ENCODE data around the gene MXRA8. TPM values are rescaled to one million over a fixed set of nuclear protein-coding genes. Genes with fewer than 3 reads are reported as not detected.

MXRA8 gene
- total and polyA plus RNA-seq, 9 of the 15 experiments (the other 6 are each of a cell fraction or from before 2014, with no cell fraction given): 0.66 to 11.3 (median 6.3) TPM

- no peak for TF ChIP-seq SRSF3 (IDR thresholded peaks at IDR 0.05; ENCODE audit: insufficient read depth, low read length)
- peak; percentile 4; the same call in 1 of the 2 replicates for TF ChIP-seq POLR2G (IDR thresholded peaks at IDR 0.05; ENCODE audit: low read depth, low read length)
- H3K9me3 ChIP-seq (replicated peaks; ENCODE audit: control insufficient read depth, insufficient read depth, low read depth, low read length): peaks cover 6% of the 10 kb centered on the region
- ChIA-PET POLR2A (interaction anchor here (0.9 to 2.2 kb wide), 4 partner anchors 8 to 18 kb away, joined by 4 to 9 read pairs (median 6); no protein-coding TSS in a partner anchor), CTCF (ENCODE audit: low intra/inter-chr PET ratio) (no interaction called here)
- in situ Hi-C loops (cut with MboI): no loop called here
- H3K79me2 ChIP-seq (ENCODE audit: control insufficient read depth, insufficient read depth, low read length): peaks cover 37% of the 10 kb centered on the region
- no peak overlapping the region for H3K4me3 ChIP-seq
- BruUV-seq (replicated peaks): no TSS peak
- 0 out of 2 replicates have a peak, but pooled peaks cover 6% of the 10 kb centered on the region for H4K20me1 ChIP-seq (replicated peaks; ENCODE audit: control insufficient read depth, insufficient read depth, low read length)
- WGBS (ENCODE audit: insufficient coverage, low coverage, missing lambda C conversion rate): 90% methylated on average over 39 of the region's 40 CpGs
- DNase-seq (ENCODE audit: extremely low read depth in 1 of 4, low spot score in 3 of 4) (no peak), ATAC-seq (no peak), FAIRE-seq (no peak)
- no peak overlapping the region for H3K27ac ChIP-seq (ENCODE audit: extremely low read depth, low read depth, low read length)
- no peak overlapping the region for H2AFZ ChIP-seq (ENCODE audit: low read depth, low read length)
- intact Hi-C loops (cut with micrococcal nuclease): no loop called here
- H3K27me3 ChIP-seq (ENCODE audit: control insufficient read depth in 2 of 2, insufficient read depth in 2 of 2, low read length in 2 of 2): no peaks in the 10 kb centered on the region
- peaks cover 3% of the 10 kb centered on the region for H3K9me1 ChIP-seq (ENCODE audit: control insufficient read depth, insufficient read depth, low read length)
- no peak overlapping the region; a peak in 1 of 4 replicates for H3K9ac ChIP-seq (ENCODE audit: insufficient read depth in 1 of 2, low read depth in 2 of 2, low read length in 2 of 2)
- H3K4me1 ChIP-seq (replicated peaks in 1 of 2; ENCODE audit: control insufficient read depth in 2 of 2, insufficient read depth in 2 of 2, low read length in 2 of 2): peaks cover 16 to 90% of the 10 kb centered on the region in 2 experiments
- no peak overlapping the region for H3K4me2 ChIP-seq (ENCODE audit: insufficient read depth, low read length)
- peaks cover 22% of the 10 kb centered on the region; the same call in 1 of the 3 replicates for H3K36me3 ChIP-seq (ENCODE audit: control insufficient read depth, insufficient read depth, low read length)
Measured at GRCh38 chr1:1327291-1327690, 31.1 kb downstream of the MXRA8 start.

DNA sequence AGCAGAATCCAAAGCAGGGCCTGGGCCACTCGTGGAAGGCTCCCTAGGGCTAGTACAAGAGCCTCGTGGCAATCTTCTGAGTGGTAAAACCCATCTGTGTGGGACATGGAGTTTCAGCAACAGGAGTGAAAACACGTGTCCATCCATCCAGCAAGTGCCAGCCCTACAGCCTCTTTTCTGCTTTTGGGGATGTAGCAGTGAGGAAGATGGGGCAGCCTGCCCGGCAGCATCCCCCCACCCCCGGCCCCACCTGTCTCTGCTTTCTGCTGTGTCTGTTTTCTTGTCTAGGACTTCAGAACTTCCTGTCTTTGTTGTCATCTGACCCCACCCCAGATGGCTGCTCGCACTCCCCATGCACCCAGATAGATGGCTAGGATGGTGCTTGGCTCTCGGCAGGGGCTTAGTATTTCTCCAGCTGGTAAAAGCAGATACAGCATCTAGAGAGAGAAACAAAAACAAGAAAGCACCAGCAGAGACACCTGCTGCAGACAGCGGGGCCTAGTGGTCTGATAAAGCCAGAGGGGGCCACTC lies 32.2 kb downstream of the MXRA8 start:
- H4K20me1 ChIP-seq (replicated peaks; ENCODE audit: control insufficient read depth, insufficient read depth, low read length): peaks cover 6% of the 10 kb centered on the region; the same call in 1 of the 2 replicates
- peaks cover 6% of the 10 kb centered on the region for H3K9me3 ChIP-seq (replicated peaks; ENCODE audit: control insufficient read depth, insufficient read depth, low read depth, low read length)
- no peak for ATAC-seq
- H3K27ac ChIP-seq (ENCODE audit: extremely low read depth, low read depth, low read length): no peak overlapping the region; the same call in 2 of the 3 replicates
- peak overlapping the region; percentile 93 to 99; a peak in 3 of 4 replicates for H3K9ac ChIP-seq (ENCODE audit: insufficient read depth in 1 of 2, low read depth in 2 of 2, low read length in 2 of 2)
- CTCF ChIA-PET (ENCODE audit: low intra/inter-chr PET ratio): no interaction called here
- no peak for DNase-seq (ENCODE audit: extremely low read depth in 1 of 4, low spot score in 3 of 4)
- peak overlapping the region; percentile 85 for H3K4me2 ChIP-seq (ENCODE audit: insufficient read depth, low read length)
- POLR2A ChIA-PET: interaction anchor here (0.5 to 2.2 kb wide), 5 partner anchors 9 to 340 kb away, joined by 3 to 9 read pairs (median 6); no protein-coding TSS in a partner anchor
- TF ChIP-seq TBP (optimal IDR thresholded peaks at IDR 0.05; ENCODE audit: low read depth, low read length) (no peak), CBFA2T3 (IDR thresholded peaks at IDR 0.05) (no peak; the same call in 1 of the 2 replicates), ZBTB26 (CRISPR knock-in tag; IDR thresholded peaks at IDR 0.05) (no peak), ZNF668 (CRISPR knock-in tag; IDR thresholded peaks at IDR 0.05) (no peak), STAG1 (CRISPR knock-in tag; IDR thresholded peaks at IDR 0.05; ENCODE audit: borderline replicate concordance) (no peak), USF1 (CRISPR knock-in tag; IDR thresholded peaks at IDR 0.05) (peak; percentile 3; the same call in 1 of the 2 replicates)
- TF ChIP-seq, protein P1, sequence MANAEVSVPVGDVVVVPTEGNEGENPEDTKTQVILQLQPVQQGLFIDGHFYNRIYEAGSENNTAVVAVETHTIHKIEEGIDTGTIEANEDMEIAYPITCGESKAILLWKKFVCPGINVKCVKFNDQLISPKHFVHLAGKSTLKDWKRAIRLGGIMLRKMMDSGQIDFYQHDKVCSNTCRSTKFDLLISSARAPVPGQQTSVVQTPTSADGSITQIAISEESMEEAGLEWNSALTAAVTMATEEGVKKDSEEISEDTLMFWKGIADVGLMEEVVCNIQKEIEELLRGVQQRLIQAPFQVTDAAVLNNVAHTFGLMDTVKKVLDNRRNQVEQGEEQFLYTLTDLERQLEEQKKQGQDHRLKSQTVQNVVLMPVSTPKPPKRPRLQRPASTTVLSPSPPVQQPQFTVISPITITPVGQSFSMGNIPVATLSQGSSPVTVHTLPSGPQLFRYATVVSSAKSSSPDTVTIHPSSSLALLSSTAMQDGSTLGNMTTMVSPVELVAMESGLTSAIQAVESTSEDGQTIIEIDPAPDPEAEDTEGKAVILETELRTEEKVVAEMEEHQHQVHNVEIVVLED (CRISPR knock-in tag; IDR thresholded peaks at IDR 0.05): no peak
- peaks cover 33% of the 10 kb centered on the region; the same call in 1 of the 3 replicates for H3K36me3 ChIP-seq (ENCODE audit: control insufficient read depth, insufficient read depth, low read length)
- BruUV-seq (replicated peaks): TSS peak; percentile 58
- H3K4me1 ChIP-seq (replicated peaks in 1 of 2; ENCODE audit: control insufficient read depth in 2 of 2, insufficient read depth in 2 of 2, low read length in 2 of 2): peaks cover 16 to 90% of the 10 kb centered on the region in 2 experiments
- FAIRE-seq: no peak
- in situ Hi-C loops (cut with MboI): no loop called here
- H3K27me3 ChIP-seq (ENCODE audit: control insufficient read depth in 2 of 2, insufficient read depth in 2 of 2, low read length in 2 of 2): no peaks in the 10 kb centered on the region
- WGBS (ENCODE audit: insufficient coverage, low coverage, missing lambda C conversion rate): 51% methylated on average over 7 of the region's 8 CpGs
- no peaks in the 10 kb centered on the region for H3K9me1 ChIP-seq (ENCODE audit: control insufficient read depth, insufficient read depth, low read length)
- peak overlapping the region; percentile 99 for H3K4me3 ChIP-seq
- no peak overlapping the region for H2AFZ ChIP-seq (ENCODE audit: low read depth, low read length)
- intact Hi-C loops (cut with micrococcal nuclease): no loop called here
- H3K79me2 ChIP-seq (ENCODE audit: control insufficient read depth, insufficient read depth, low read length): peaks cover 48% of the 10 kb centered on the region
